Stimulated activated CD8-positive, alpha-beta memory T cell treated with anti-CD3 and anti-CD28 coated beads, Interleukin-7, amount 100 ng/mL, for 1 hour (primary cell): Measurements from ENCODE around the gene PRKCQ.
A peak's percentile ranks its signal among the peaks of the same experiment; 100 is the strongest.

Experiments
- DNase-seq, 2 donors: peaks; one replicate each; pipeline ENCODE4 v3.0.0-alpha.2; 2020; ENCODE audit warnings: low read depth in 2 of 2

The PRKCQ gene

DNA sequence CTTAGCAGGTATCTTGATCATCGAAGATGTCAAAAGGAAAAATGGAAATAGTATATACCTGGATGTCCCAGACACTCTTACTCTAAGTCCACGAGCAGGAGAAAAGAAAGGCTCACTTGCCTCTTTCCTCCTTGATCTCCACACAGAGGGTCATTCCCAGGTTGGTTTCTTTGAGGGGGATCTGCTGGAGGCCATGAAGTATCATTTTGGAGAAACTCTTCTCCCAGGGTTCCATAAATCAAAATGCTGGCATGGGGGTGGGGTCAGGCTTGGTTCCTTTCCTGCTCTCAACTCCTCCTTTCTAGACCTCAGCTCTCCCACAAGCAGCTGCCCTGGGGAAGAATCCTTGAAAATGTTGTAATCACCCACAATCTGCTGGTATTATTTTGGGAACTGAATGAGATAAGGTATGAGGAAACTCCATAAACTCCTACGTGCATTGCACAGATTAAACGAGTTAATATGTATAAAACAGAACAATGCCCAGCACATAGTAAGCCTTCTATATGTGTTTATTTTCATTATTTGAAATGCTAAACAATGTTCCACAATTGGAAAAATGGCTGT lies 54.4 kb downstream of the PRKCQ start:
- DNase-seq: no peak

DNA sequence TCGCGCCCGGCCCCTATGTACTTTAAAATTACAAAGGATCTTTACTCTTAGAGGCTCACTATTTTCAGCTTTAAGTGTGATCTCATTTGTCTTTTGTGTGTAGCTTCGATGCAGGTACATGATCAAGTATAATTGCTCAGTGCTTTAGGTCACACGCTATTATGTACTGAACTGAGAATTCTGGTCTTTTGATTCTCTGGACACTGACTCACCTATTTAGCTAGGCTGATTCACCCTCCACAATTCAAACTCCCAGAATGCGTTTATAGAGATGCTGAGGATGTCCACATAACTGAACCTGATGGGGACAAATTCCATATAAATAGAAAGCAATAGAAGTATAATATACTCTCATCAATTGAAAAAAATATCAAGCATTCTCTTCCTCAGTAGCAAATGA lies 57.8 kb downstream of the PRKCQ start:
- no peak for DNase-seq

DNA sequence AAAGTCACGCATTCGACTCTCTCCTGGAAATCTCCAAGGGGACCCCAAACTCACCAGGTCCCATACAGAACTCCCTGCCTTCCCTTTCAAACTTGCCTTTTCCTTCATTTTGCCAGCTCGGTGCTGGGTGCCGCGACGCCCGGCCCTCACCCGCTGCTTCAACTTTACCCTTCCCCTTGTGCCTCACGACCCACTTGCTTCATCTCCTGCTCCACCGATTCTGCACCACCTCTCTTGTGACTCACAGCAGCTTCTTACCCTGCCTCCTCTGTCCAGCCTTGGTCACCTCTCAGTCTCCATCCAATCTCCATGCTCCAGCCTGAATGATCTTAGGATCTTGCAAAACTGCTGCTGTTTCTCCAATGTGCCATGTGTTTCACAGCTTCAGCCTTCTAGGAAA lies 59.9 kb downstream of the PRKCQ start:
- DNase-seq: no peak

DNA sequence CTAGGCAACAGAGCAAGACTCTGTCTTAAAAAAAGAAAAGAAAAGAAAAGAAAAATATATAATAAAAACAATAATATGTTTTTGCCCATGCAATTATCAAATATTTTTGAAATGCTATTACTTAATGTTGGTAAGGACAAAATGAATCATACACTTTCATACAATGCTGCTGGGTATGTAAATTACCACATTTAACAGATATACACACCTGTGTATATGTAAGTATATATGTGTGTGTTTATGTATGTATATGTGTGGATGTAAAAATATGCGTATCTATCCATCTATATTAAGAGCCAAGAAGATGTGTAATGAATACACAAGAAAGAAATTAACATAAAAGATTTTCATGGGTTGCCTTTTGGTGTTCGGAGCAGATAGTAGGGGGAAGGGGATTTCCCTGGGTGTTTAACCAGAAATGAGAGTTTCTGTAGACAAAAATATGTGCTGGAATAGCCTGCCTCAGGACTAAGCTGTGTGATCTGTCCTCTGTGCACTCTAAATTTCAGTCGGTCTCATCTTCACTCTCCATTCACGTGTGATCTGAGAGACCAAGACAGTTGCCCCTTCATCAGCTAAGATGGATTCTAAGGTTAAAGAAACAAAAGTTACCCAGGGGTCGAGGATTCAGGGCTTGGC lies 61.2 kb downstream of the PRKCQ start:
- DNase-seq: no peak

DNA sequence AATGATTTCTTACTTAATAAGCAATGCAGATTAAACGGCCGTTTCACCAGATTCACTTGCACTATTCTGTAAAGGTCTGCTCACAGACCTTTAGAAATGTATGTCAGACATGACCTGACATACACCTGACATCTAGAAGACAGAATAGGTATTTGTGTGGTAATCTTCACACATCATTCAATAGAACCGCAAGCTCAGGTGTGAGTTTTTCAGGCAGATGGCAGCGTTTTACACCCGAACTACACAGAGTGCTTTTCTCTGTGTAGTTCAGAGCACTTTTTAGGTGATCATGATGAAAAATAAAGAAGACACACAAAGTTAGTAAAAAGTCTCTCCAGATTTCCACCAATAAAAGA lies 63.2 kb downstream of the PRKCQ start:
- DNase-seq: no peak

- no peak for DNase-seq
Observed at GRCh38 chr10:6516281-6516928, 63.7 kb downstream of the PRKCQ start.

DNA sequence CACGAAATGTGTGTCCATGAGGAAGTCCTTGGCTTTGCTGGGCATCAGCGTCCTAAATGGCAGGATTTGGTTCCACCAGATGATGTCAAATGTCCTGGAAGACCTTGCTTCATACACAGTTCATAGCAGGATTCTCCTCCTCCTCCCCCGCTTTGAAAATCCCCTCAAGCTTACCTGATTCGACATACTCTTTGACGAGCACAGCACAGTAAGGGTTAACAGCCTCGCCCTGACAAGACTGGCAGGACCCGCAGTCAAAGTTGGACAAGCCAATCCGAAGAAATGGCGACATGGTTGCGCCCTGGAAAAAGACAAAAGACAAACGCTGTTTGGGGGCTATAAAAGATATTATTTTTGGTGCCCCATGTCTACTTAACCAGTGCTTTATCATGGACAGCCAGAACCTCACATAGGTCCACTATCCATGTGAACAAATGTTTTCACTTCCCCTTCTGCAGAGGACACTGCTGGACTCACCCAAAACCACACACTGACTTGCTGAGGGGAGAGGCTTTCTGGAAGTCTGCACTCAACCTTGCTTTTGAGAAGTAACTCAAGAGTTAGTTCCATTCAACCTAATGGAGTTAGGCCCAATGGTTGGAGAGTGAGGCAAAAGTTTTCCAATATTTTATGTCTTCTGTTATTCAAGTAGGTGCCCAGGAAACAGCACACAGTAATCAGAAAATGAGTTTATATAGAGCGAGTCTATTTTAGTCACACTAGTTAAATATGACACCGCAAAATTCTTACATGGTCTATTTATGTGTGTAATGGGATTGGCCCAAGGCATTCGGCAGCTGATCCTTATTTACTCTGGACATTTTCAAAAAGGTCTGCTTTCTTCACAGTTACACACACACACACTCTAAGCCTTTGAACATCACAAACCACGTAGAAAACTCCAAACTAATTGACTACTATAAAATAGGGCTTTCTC lies 65.0 kb downstream of the PRKCQ start:
- no peak for DNase-seq

- no peak for DNase-seq
Observed at GRCh38 chr10:6514180-6514579, 65.9 kb downstream of the PRKCQ start.

- no peak for DNase-seq
Observed at GRCh38 chr10:6513476-6513875, 66.6 kb downstream of the PRKCQ start.

DNA sequence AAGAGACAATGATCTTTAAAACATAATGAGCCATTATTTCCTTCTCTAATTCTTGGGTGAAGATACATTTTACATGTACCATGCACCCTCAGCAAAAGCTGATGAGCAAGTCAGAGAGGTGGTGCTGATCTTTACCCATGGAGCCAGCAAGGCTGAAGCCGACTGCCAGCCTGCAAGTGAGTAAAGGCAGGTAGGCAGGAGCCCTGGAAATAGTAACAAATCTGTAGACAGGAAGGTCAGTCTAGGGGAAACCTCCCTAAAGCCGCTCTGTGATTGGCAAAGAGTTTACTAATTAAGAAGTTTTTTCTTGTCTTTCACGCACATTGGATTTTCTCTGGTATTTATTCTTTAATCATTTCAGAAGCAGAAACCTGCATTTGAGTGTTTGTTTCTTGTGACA lies 67.9 kb downstream of the PRKCQ start:
- DNase-seq: no peak

GRCh38 chr10:6511347-6511746 lies 68.7 kb downstream of the PRKCQ start:
- no peak for DNase-seq

DNA sequence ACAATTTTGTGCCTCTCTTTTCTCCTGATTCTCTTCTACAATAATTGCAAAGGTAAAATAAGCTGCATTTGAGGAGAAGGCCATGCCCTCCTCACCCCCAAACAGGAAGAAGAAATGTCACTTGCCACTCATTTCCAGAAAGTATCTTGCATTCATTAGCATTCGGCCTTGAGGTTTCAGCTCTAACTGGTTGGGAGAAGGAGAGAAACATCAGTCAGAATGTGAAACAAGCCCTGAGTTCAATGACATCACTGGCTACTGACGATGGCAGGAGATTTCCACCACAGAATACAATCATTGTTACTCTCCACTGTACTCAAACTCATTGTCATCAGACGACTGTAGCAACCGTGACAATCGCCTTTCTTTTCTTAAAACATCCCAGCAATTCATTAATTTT lies 72.8 kb downstream of the PRKCQ start:
- no peak for DNase-seq

DNA sequence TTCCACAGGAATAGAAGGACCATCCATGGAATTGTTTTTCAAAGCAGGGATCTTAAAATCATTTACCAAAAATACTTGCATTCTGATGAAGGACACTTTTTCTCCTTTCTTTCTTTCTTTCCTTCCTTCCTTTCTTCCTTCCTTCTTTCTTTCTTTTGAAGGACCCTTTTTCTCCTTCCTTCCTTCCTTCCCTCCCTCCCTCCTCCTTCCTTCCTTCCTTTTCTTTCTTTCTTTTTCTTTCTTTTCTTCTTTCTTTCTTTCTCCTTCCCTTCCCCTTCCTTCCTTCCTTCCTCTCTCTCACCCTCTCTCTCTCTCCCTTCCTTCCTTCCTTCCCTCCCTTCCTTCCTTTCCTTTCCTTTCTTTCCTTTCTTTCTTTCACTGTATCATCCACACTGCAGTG lies 74.8 kb downstream of the PRKCQ start:
- no peak for DNase-seq

GRCh38 chr10:6504296-6504695 lies 75.8 kb downstream of the PRKCQ start:
- DNase-seq: no peak

- no peak for DNase-seq
Observed at GRCh38 chr10:6503171-6503570, 76.9 kb downstream of the PRKCQ start.

DNA sequence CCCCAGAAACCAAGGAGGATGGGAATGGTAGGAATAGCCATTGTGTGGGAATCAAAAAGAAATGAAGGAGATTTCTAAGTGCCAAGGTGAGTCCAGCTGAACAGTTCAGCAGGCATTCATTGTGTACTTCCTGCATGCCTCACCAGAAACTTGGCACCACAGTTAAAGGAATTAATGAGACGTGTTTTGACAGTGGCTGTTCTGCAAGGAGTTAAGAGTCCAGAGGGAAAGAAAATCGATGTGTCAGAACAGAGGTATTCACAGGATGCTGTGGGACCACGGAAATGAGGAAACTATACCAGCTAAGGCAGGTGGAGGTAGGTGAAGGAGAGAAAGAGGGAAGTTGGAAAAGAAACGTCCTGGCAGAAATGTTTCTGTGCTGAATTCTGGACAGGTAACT lies 78.1 kb downstream of the PRKCQ start:
- no peak for DNase-seq

DNA sequence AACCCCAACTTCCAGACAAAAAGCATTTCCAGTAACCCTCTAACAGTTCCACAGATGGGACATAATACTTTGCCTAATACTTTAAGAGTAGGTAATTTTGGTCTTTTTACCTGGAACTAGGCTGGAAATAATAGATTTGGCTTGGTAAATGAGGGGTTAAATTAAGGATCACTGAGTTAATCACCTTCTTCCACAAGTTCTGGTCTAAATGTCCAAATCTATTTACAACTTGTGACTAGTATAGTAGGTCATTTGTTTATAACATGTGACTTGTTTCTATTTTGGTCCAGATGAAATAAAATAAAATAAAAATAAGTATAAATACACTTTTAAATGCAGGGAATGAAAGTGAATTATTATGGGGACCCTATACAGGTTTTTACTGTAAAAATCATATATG lies 80.1 kb downstream of the PRKCQ start:
- DNase-seq: no peak

DNA sequence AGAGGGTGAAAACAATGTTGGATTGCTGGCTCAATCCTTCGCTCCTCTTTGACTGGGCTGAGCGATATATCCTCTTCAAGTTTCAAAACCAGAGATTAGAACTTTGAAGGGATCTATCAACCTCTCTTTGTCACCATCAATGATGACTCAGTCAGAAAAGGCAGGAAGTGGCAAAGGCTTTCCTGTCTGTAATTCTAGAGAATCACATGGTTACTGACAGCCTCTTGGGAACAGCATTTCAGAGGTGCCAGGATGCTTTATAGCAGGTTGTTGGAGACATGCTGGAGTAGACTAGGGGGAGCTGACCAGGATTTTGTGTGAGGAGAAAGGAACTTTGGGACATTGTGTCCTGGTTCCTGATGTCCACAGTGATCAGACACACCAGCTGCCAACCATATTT lies 81.3 kb downstream of the PRKCQ start:
- DNase-seq: peak in 1 of 2 donors; percentile 7

DNA sequence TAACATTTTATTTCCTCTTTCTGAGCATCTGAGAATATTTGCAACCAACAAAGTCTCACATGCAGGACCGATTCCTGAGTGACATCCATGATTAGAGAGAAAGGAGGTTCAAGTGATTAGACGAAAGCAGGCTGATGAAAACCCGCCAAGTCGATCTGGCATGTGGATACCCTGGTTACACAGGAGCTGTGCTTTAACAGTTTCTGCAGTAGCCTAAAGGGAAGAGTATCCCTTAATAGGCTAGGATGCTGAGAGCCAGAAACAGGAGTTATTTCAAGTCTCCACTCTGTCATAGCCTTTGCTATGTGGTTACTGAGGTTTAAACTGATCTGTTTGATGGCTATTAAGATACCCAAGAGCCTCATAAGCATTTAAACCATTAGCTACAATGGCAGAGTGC lies 82.5 kb downstream of the PRKCQ start:
- DNase-seq: no peak

- no peak for DNase-seq
Observed at GRCh38 chr10:6494936-6495592, 85.0 kb downstream of the PRKCQ start.

- no peak for DNase-seq
Observed at GRCh38 chr10:6494442-6494819, 85.6 kb downstream of the PRKCQ start.
